HG02885 (cell line): ENCODE measurements around the gene NOP53.
"Not testable (repeated sequence)": the region's sequence is repeated elsewhere in the genome, so short reads cannot be mapped to it uniquely, and the experiment has no call there.

ENCODE experiments used
- ATAC-seq: cut with Tn5 transposase; IDR thresholded peaks from one replicate; pipeline ENCODE4 v1.9.1; 2021; ENCODE audit warnings: mild to moderate bottlenecking; ENCODE audit not compliant: unreplicated experiment, poor library complexity

NOP53 gene

GRCh38 chr19:47745010-47745901 lies at the start of gene NOP53:
Gene NOP53, plus strand, starts transcription at chr19:47745546. Its CDS starts 14 bp downstream, at chr19:47745560.
- peak; percentile 74 for ATAC-seq

GRCh38 chr19:47696635-47697034 lies 48.7 kb upstream of the NOP53 start:
- ATAC-seq = no peak

- no peak for ATAC-seq
These were observed 47.3 kb upstream of the NOP53 start for GRCh38 chr19:47697863-47698609.

GRCh38 chr19:47698631-47699359 lies 46.6 kb upstream of the NOP53 start:
- no peak for ATAC-seq

GRCh38 chr19:47699360-47699917 lies 45.9 kb upstream of the NOP53 start:
- ATAC-seq = no peak

GRCh38 chr19:47700934-47701716 lies 44.2 kb upstream of the NOP53 start:
- ATAC-seq = no peak

GRCh38 chr19:47701717-47702552 lies 43.4 kb upstream of the NOP53 start:
- no peak for ATAC-seq

- no peak for ATAC-seq
These were observed 42.7 kb upstream of the NOP53 start for GRCh38 chr19:47702671-47703070.

GRCh38 chr19:47703301-47703700 lies 42.0 kb upstream of the NOP53 start:
- ATAC-seq = no peak

GRCh38 chr19:47704024-47704423 lies 41.3 kb upstream of the NOP53 start:
- ATAC-seq = no peak

GRCh38 chr19:47704656-47705055 lies 40.7 kb upstream of the NOP53 start:
- ATAC-seq = no peak

- ATAC-seq = no peak
These were observed 38.0 kb upstream of the NOP53 start for GRCh38 chr19:47707135-47707925.

GRCh38 chr19:47711652-47712242 lies 33.6 kb upstream of the NOP53 start:
- no peak for ATAC-seq

- ATAC-seq = no peak
These were observed 32.0 kb upstream of the NOP53 start, which contains the start of gene EHD2 for GRCh38 chr19:47713046-47714021. Gene EHD2, plus strand, starts transcription at chr19:47713422. Its CDS starts 3,191 bp downstream, at chr19:47716613.

- no peak for ATAC-seq
These were observed 31.0 kb upstream of the NOP53 start for GRCh38 chr19:47714339-47714738.

- ATAC-seq = not testable (repeated sequence)
These were observed 30.5 kb upstream of the NOP53 start for GRCh38 chr19:47714855-47715254.
